ENCODE data around the gene SH3PXD2B.
"Not testable (repeated sequence)": the region's sequence is repeated elsewhere in the genome, so short reads cannot be mapped to it uniquely, and the experiment has no call there.

The SH3PXD2B gene

DNA sequence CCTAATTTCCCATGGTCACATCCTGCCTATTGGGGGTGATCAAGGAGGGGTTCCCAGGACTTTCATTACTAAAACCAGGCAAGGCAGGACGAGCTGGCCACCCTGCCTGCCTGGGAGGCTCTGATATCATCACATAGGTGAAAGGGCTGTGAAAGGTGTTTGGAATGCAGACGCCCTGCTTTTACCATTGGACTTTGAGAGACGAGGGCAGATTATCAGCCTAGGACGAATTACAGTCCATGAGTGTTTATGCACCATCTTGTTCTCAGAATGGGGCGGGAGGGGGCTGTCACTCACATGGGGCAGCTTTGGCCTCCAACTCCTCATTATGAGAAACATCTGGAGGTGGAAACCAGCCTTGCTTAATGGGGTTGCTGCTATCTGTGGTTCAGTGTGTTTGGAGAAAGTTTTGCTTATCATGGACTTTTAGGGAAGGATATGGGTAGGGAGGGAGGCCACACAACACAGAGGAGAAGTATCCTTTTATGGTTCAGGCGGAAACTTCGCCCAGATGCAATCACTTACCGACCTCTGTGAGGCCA is 101.0 kb downstream of the SH3PXD2B start:
- DNase-seq (ENCODE audit: low read depth), result no peak

GRCh38 chr5:172352526-172352925 is 101.8 kb downstream of the SH3PXD2B start:
- not testable (repeated sequence) for DNase-seq (ENCODE audit: low read depth); H3K4me3 ChIP-seq (ENCODE audit: low read depth, low read length)

More for the DNA sequence above, 101.0 kb downstream of the SH3PXD2B start:
- H3K4me3 ChIP-seq (ENCODE audit: low read depth, low read length), result no peak overlapping the region

DNA sequence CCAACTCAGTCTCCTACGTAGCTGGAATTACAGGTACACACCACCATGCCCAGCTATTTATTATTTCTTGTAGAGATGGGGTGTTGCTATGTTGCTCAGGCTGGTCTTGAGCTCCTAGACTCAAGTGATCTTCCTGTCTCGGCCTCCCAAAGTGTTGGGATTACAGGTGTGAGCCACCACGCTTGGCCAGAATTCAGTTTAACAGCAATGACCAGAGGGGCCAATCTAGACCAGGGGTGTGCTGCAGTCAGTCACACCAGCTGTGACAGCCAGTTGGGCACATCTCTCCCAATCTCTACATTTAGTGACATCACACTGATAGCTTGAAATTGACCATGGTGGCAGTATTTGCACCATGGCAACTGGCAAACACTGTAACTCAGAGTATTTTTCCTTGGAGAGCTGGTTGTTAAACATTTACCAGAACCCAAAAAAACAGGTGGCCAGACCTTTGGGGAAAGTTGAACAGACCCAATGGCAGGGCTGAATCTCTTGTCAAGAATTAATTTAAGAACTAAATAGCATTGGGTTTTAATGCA is 103.0 kb downstream of the SH3PXD2B start:
- DNase-seq (ENCODE audit: low read depth), result no peak
- H3K4me3 ChIP-seq (ENCODE audit: low read depth, low read length), result no peak overlapping the region

- H3K4me3 ChIP-seq (ENCODE audit: low read depth, low read length), result no peak overlapping the region
- no peak for DNase-seq (ENCODE audit: low read depth)
Observed at GRCh38 chr5:172350212-172351181, 103.8 kb downstream of the SH3PXD2B start.

- H3K4me3 ChIP-seq (ENCODE audit: low read depth, low read length); DNase-seq (ENCODE audit: low read depth): not testable (repeated sequence)
Observed at GRCh38 chr5:172348733-172349132, 105.6 kb downstream of the SH3PXD2B start.

GRCh38 chr5:172348084-172348483 is 106.2 kb downstream of the SH3PXD2B start:
- no peak for DNase-seq (ENCODE audit: low read depth)
- H3K4me3 ChIP-seq (ENCODE audit: low read depth, low read length), result no peak overlapping the region

GRCh38 chr5:172347496-172348052 is 106.8 kb downstream of the SH3PXD2B start:
- H3K4me3 ChIP-seq (ENCODE audit: low read depth, low read length), result no peak overlapping the region
- no peak for DNase-seq (ENCODE audit: low read depth)

DNA sequence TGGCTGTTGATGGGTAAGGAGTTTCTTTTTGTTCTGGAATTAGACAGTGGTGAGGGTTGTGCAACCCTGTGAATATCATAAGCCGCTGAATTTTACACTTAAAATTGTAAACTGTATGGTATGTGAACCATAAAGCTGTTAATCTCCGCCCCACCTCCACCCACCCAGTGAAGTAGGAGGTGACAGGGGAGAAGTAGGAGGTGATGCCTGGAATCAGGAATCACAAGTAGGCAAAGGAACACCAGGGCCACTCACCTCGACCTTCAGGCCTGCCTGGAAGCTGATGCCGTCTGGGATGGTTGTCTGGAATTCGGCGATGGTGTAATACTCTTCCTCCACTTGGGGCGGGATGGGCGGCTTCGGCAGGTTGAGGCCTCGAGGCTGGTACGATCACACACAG is 108.4 kb downstream of the SH3PXD2B start:
- H3K4me3 ChIP-seq (ENCODE audit: low read depth, low read length), result no peak overlapping the region
- DNase-seq (ENCODE audit: low read depth), result no peak

DNA sequence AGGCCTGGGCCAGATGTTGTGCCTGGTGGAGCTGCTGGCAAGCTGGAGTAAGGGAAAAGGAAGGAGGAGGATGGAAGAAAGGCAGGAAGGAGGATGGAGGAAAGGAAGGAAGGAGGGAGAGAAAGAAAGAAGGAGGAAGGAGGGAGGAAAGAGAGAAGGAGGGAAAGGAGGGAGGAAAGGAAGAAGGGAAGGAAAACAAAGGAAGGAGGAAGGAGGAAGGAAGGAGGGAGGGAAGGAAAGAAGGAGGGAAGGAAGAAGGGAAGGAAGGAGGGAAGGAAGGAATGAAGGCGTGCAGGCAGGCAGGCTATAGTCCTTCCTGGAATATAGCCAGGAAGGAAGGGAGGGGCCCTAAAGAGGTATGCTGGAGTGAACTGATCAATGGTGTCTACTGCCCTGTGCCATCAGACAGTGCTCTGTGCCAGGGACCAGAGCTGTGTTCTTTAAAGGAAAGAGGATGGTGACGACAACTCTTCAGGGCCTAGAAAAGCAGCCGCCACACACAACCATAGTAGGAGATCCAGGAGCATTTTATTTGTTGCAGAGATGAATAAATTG is 109.4 kb downstream of the SH3PXD2B start:
- no peak overlapping the region for H3K4me3 ChIP-seq (ENCODE audit: low read depth, low read length)

GRCh38 chr5:172343741-172344140 is 110.6 kb downstream of the SH3PXD2B start:
- no peak overlapping the region for H3K4me3 ChIP-seq (ENCODE audit: low read depth, low read length)
- no peak for DNase-seq (ENCODE audit: low read depth)

More for the DNA sequence above, 109.4 kb downstream of the SH3PXD2B start:
- DNase-seq (ENCODE audit: low read depth), result no peak

DNA sequence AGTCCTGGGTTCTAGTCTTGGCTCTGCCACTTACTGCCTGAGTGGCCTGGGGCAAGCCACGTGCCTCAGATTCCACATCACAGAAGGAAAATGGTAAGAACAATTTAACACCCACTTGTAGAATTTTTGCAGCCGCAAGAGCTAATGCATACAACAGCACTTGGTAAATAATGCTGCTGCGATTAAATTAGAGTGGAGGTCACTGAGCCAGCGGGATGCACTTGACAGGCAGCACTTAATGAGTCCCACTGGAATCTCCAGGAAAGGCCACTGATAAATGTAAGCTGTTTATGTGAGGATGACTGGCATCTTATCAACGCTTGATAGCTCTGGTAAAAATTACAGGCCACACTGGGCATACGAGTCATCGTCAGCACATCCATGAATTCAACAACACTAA is 111.4 kb downstream of the SH3PXD2B start:
- H3K4me3 ChIP-seq (ENCODE audit: low read depth, low read length), result no peak overlapping the region
- DNase-seq (ENCODE audit: low read depth), result no peak

GRCh38 chr5:172339264-172340180 is 114.8 kb downstream of the SH3PXD2B start:
- H3K4me3 ChIP-seq (ENCODE audit: low read depth, low read length), result no peak overlapping the region
- DNase-seq (ENCODE audit: low read depth), result no peak

GRCh38 chr5:172336676-172337285 is 117.5 kb downstream of the SH3PXD2B start:
- H3K4me3 ChIP-seq (ENCODE audit: low read depth, low read length), result no peak overlapping the region
- DNase-seq (ENCODE audit: low read depth), result no peak

GRCh38 chr5:172336264-172336663 is 118.1 kb downstream of the SH3PXD2B start:
- no peak overlapping the region for H3K4me3 ChIP-seq (ENCODE audit: low read depth, low read length)
- DNase-seq (ENCODE audit: low read depth), result no peak

- DNase-seq (ENCODE audit: low read depth), result no peak
- no peak overlapping the region for H3K4me3 ChIP-seq (ENCODE audit: low read depth, low read length)
Observed at GRCh38 chr5:172335721-172336120, 118.6 kb downstream of the SH3PXD2B start.

DNA sequence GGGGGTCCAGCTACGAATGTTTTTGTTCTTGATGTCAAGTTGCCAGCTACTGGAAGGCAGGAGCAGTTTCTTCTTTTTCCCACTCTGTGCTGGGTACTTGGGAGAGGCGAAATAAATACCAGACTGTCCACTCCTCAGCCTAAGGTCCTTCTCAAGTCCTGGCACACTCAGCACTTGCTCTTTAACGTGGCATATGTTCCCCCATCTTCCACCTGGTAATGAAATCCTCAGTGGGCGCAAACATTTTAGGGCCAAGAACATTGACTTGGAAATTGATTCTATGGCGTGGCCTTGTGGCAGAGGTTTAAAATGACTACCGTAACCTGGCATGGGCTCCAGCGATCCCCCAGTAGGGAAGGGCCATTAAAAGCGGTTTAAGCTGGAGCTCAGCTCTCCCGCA is 119.7 kb downstream of the SH3PXD2B start:
- no peak for DNase-seq (ENCODE audit: low read depth)
- H3K4me3 ChIP-seq (ENCODE audit: low read depth, low read length), result no peak overlapping the region

DNA sequence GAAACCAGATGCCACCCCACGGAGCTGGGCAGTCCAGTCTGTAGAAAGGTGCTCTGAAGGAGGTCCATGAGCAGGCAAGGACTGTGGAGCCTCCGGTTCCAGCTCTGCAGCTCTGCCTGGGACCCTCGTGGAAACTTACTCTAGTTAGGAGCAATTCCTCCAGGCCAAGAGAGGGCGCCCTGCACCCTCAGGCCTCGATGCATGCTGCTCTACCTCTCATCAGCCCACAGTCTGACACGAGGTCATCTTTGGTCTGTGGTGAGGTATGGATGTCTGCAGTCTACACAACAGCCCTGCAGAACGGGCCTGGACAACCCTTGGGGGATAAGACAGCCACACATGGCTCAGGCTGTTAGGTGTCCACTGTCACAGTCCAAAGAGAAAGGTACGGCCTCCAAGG is 120.1 kb downstream of the SH3PXD2B start:
- no peak for DNase-seq (ENCODE audit: low read depth)
- no peak overlapping the region for H3K4me3 ChIP-seq (ENCODE audit: low read depth, low read length)

DNA sequence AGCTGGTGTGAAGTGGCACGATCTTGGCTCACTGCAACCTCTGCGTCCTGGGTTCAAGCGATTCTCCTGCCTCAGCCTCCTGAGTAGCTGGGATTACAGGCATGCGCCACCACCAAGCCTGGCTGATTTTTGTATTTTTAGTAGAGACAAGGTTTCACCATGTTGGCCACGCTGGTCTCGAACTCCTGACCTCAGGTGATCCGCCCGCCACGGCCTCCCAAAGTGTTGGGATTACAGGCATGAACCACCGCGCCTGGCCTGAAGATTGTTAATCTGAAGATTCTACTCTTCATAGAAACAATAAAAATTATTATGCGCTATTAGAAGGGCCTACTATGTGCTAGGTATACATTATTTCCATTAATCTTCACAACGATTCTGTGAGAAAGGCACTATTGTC is 127.4 kb downstream of the SH3PXD2B start:
- not testable (repeated sequence) for DNase-seq (ENCODE audit: low read depth)

DNA sequence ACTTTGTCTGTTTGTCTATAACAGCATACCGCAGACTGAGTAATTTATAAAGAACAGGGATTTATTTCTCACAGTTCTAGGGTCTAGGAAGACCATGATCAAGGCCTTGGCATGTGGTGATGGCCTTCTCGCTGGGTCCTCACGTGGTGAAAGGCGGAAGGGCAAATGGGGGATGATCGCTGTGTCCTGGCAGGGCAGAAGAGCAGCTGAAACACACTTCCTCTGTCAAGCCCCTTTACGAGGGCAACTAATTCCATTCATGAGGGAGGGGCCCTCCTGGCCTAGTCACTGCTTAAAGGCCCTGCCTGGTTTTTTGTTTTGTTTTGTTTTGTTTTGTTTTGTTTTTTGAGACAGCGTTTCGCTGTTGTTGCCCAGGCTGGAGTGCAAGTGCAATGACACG is 128.9 kb downstream of the SH3PXD2B start:
- no peak overlapping the region for H3K4me3 ChIP-seq (ENCODE audit: low read depth, low read length)

More for the DNA sequence above, 127.4 kb downstream of the SH3PXD2B start:
- H3K4me3 ChIP-seq (ENCODE audit: low read depth, low read length), result not testable (repeated sequence)

More for the DNA sequence above, 128.9 kb downstream of the SH3PXD2B start:
- no peak for DNase-seq (ENCODE audit: low read depth)
